Measurements from ENCODE around the gene TMEM117.
"Not testable (repeated sequence)": the region's sequence is repeated elsewhere in the genome, so short reads cannot be mapped to it uniquely, and the experiment has no call there.

Gene TMEM117

DNA sequence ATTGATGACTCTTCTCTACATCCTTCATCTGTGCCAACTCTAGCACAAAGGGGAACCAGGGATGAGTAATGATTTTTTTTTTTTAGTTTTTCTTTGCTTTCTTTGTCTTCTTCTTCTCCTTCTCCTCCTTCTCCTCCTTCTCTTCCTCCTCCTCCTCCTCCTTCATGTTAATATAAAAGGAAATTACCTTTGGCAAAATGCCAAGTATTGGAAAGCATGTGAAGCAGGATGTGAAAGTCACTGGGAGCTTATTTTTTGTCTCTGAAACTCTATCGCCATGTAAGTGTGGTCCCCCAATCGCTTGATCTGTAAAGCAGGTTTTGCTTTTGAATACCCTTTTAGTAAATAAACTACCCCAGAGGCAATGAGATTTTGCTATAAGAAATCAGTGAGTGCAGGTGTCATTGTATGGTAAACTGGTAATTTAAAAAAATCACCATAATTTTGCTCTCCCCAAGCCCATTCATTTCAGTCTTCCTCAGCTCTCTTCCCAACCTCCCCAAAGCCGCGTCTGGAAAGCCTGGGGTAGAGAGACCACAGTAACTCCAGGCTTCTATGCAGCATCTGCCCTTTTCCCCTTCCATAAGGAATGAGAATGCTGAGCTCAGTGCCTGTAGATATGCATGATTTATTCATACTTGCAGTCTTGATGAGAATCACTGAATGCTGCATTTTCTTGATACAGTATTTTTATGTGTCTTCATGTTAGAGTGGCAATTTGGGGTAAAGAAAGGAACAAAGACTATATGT lies 388.7 kb downstream of the TMEM117 start:
- no peak for DNase-seq (ENCODE audit: low read depth)

DNA sequence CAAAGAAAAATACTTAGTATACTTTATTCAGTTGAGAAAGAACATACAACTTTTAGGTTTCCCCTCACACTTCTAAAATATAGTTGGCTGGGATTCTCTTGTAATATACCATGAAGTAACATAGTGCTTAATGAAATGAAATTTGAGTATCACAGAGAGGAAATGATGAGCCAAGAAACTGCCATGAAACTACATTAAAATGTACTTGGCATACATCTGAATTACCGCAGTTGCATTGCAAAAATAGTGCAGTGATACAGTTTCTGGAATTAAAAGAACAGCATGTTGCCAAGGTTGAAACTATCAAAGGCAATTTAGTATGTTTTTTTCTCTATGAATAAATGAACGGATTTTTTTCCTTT lies 389.2 kb downstream of the TMEM117 start:
- DNase-seq (ENCODE audit: low read depth), result no peak

GRCh38 chr12:44227616-44228015 lies 391.7 kb downstream of the TMEM117 start:
- no peak for DNase-seq (ENCODE audit: low read depth)

DNA sequence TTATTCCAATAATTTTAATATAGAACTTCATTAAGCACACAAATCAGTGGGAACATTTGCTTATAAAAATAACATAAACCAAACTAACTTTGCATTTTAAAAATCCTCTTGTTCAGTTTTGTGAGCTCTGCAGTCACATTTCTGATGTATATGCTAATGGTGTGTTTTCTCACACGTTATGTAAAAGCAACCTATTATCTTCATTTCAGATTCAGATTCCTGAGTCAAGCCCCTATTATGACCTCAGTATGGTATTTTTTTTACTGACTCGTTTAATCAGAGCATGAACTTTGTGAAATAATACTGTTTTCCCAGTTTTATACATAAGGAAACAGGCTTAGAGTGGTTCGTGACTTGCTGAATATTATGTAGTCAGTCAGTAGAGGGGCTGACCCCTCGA lies 394.0 kb downstream of the TMEM117 start:
- no peak for DNase-seq (ENCODE audit: low read depth)

- no peak for DNase-seq (ENCODE audit: low read depth)
Observed at GRCh38 chr12:44235674-44236073, 399.8 kb downstream of the TMEM117 start.

DNA sequence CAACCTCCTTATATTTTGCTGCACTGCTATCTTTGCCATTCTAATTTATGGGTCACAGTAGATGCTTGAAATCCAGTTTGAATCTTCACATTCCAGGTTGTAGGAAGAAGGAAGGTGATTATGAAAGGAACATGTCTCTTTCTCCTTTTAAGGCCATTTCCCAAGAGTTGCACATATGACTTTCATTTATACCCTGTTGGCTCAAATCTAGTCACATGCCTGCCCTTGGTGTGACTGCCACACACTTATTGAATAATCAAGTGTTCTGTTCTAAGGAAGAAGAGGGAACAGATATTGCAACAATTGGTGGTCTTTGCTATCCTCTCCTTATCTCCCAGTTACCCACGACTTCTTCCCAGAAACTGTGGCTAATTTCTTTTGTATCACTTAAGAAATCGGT lies 404.3 kb downstream of the TMEM117 start:
- no peak for DNase-seq (ENCODE audit: low read depth)

DNA sequence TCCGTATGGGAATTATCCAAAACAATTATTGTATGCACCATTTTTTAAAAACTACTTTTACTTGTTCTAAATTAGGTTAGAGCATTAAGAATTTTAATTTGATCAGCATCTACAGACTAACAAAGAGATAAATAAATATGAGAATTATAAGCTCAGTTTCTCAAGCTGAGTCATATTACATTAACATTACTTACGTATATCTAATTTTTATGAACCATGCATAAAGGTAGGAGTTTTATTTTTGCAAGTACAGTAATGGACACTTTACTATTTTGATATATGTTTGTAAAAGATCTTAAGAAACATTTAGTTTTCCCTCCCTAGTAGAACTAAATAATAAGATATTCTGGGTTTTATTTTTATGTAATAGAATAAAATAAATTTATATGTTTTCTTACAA lies 410.1 kb downstream of the TMEM117 start:
- no peak for DNase-seq (ENCODE audit: low read depth)

- no peak for DNase-seq (ENCODE audit: low read depth)
Observed at GRCh38 chr12:44246482-44247105, 410.7 kb downstream of the TMEM117 start.

DNA sequence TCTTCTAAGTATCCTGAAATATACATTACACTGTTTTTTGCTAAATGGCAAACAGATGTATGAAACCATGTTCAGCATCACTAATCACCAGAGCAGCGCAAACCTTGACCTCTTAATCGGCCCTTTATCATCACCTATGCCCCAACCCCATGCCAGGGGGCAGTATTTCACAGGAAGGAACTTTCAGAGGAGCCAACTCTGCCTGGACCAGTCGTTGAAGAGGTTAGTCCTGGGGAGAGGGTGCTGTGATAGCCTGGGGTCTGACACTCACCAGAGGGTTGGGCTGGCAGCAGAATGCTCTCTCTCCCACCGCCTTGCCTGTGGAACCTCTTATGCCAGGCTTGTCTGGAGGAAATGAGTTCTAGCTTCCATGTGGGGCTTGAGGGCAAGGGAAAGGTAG lies 411.7 kb downstream of the TMEM117 start:
- DNase-seq (ENCODE audit: low read depth), result no peak

- DNase-seq (ENCODE audit: low read depth), result no peak
Observed at GRCh38 chr12:44248436-44248835, 412.6 kb downstream of the TMEM117 start.

GRCh38 chr12:44250440-44250839 lies 414.6 kb downstream of the TMEM117 start:
- DNase-seq (ENCODE audit: low read depth), result not testable (repeated sequence)

DNA sequence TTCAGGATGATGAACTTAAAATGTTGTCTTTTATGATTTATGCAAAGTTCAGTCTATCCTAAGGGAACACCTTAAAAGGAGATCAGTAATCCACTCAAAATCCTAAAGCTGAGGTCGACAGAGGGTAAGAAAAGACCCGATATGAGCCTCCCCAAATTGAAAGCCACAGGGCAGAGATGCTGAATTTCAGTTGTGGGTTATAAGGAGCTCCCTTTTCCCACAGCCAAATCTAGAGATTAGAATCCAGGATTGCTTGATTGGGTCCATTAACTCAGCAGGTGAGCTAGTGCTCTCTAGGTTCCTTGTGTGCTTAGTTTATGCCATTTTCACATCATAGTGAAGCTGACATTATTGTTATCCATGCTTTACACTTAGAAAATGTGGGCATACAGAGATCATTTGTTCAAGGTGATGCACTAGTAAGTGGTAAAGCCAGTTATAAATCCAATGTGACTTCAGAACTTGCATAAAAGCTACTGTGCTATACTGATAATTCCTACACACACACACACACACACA lies 417.5 kb downstream of the TMEM117 start:
- DNase-seq (ENCODE audit: low read depth), result no peak

DNA sequence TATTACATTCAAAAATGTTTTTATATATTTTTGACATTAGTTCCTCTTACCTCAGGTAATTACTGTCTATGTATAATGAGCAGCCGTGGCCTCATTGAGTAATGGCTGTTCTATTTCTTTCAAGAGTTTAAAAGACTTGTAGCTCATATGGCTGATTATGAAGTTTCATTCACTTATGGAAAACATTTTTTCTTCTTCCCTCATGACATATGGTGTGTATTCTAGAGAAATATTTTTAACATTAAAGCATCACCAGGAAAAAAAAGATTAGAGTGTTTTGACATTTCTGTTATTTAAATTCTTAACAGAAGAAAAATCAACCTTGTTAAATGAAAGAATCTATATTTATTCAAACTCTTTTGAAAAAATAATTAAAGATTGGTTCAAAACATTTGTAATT lies 422.4 kb downstream of the TMEM117 start:
- DNase-seq (ENCODE audit: low read depth), result no peak

GRCh38 chr12:44259890-44260289 lies 424.0 kb downstream of the TMEM117 start:
- DNase-seq (ENCODE audit: low read depth), result no peak

GRCh38 chr12:44260581-44260980 lies 424.7 kb downstream of the TMEM117 start:
- DNase-seq (ENCODE audit: low read depth), result no peak

DNA sequence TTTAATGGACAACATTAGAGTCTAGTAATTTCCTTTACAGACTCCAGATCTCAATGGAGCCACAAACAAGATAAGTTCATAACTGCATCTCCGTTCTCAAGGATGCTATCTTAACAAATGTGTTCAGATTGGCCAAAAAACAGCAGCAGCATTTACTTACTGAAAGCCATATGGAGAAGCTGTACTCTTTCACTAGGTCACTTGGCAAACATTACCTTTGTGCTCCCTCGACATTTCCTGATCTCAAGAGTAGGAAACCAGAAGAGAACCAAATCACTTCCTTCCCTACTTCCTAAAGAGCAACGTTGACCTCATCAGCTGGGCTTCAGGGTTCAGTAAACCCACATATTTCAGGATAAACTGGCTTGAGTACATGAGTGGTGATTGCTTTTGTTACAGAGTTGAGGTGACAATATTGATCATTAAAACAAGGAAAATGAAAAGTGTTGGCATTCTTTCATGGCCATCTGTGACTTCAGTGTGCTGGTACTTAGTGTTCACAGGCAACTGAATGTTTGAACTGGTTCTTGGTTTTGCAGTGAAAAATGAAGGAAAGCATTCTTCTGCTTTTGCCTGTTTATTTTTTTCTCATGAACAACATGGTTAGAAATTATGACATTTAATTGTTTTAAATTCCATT lies 449.6 kb downstream of the TMEM117 start:
- DNase-seq (ENCODE audit: low read depth), result no peak

DNA sequence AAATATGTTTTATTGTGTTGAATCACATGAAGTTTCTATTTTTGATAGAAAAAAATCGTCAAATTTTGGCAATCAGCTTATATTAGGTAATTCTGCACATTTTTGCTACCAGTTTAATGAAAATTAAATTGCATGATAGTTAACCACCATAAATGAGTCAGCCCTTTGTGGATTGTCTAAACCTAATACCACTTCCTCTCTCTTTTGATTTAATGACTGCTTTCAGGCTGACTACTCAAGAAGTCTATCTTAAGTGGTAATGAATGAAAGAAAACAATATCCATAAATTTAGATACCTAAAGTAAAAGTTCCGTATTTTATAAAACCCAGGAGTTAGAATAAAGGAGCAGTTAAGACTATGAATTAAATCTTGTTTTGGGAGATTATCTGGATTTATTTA lies 450.5 kb downstream of the TMEM117 start:
- DNase-seq (ENCODE audit: low read depth), result no peak

GRCh38 chr12:44286821-44287505 lies 451.1 kb downstream of the TMEM117 start:
- DNase-seq (ENCODE audit: low read depth), result no peak

GRCh38 chr12:44287545-44287944 lies 451.7 kb downstream of the TMEM117 start:
- no peak for DNase-seq (ENCODE audit: low read depth)

GRCh38 chr12:44294649-44295048 lies 458.8 kb downstream of the TMEM117 start:
- DNase-seq (ENCODE audit: low read depth), result no peak

DNA sequence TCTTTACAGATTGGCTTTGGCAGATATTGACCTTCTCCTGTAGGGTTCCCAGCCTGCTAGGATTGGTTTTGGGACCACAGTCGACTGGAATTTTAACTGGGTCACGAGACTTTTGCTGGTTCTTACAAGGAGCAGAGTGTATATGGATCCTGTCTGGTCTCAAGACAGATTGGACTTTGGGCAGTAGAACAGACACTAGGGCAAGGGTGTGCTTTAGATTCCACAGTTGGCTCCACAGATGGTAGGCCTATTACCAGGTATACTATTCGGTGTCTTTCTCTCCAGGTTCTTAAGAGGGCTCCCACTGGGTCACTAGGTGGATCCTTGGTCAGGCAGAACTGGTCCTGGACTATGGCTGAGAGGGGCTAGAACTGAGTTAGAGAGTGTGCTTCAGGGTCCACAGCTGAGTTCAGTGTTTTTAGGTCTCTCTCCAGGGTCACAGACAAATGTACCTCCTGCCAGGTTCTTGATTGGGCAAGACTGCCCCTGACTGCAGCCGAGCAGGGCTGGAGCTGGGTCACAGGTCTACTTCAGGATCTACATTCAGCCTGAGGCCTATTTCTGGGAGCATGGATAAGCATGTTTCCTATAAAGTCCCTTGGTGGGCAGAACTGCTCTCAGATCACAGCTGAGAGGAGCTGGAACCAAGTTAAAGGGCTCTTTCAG lies 460.2 kb downstream of the TMEM117 start:
- DNase-seq (ENCODE audit: low read depth), result no peak

DNA sequence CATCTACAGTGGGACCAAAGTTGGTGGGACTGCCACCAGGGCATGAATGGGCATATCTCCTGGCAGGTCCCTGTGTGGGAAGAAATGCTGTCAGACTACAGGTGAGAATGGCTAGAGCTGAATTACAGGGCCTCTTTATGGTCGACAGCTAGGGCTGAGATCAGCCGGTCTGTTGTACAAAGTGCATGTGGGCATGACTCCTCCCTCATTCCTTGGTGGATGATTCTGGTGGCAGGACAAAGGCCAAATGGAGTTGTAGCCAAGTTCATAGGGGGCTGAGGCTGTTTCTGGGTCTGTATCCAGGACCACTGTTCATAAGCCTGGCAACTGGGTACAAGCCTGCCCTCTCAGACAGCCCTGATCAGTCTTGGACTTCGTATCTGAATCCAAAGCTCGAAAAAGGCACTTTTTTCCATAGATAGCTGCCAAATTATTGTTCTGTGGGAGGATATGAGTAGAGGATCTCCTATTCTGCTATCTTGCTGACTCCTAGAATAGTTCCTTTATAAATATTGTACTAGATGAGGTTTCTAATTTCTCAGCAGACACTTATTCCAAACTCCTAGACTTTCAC lies 460.8 kb downstream of the TMEM117 start:
- DNase-seq (ENCODE audit: low read depth), result no peak
